CD8-positive, alpha-beta memory T cell (primary cell): ENCODE results near the gene PPP1R16B. TPM values are rescaled to one million over a fixed set of nuclear protein-coding genes. Genes with fewer than 3 reads are reported as not detected.

Source experiments
- CTCF ChIA-PET: fragments of 350-600 bp; sonication (Branson Sonifier 250); formaldehyde crosslinking; loops from one replicate; lab custom pipeline; 2021; ENCODE audit warnings: antibody characterized with exemption; lab: Charles Lee
- POLR2A ChIA-PET: fragments of 350-600 bp; sonication (Branson Sonifier 250); formaldehyde crosslinking; loops from one replicate; lab custom pipeline; 2021; ENCODE audit warnings: antibody characterized with exemption; lab: Charles Lee
- DNase-seq, 5 donors: peaks; one replicate each; pipeline versions ENCODE4 v3.0.0 to v3.0.0-alpha.2; 2020 to 2022; ENCODE audit warnings: mixed read lengths in 1 of 5
- H3K27ac ChIP-seq: one replicate; pipeline ENCODE4 v1.7.0; 2013; ENCODE audit warnings: low read depth, mild to moderate bottlenecking, low read length, moderate library complexity
- H3K27me3 ChIP-seq: 2 replicates; pipeline ENCODE4 v1.7.0; 2013; ENCODE audit warnings: low read length, mild to moderate bottlenecking; ENCODE audit not compliant: insufficient read depth, poor library complexity, severe bottlenecking
- H3K36me3 ChIP-seq: 2 replicates; pipeline ENCODE4 v1.7.0; 2013; ENCODE audit warnings: mild to moderate bottlenecking, low read length, moderate library complexity; ENCODE audit not compliant: insufficient read depth
- H3K4me1 ChIP-seq: 2 replicates; pipeline ENCODE4 v1.7.0; 2013; ENCODE audit warnings: mild to moderate bottlenecking, low read length, moderate library complexity; ENCODE audit not compliant: insufficient read depth
- H3K4me3 ChIP-seq: 2 replicates; pipeline ENCODE4 v1.7.0; 2013; ENCODE audit warnings: mild to moderate bottlenecking, low read length
- H3K9me3 ChIP-seq: 2 replicates; pipeline ENCODE4 v1.7.0; 2013; ENCODE audit warnings: mild to moderate bottlenecking, low read length
- H3K27ac Mint-ChIP-seq, 8 donors: one replicate each; pipeline ENCODE4 v1.8.0; 2020 to 2021; ENCODE audit warnings: mixed read lengths in 8 of 8, mild to moderate bottlenecking in 6 of 8, inconsistent platforms in 3 of 8, moderate library complexity in 3 of 8
- H3K27me3 Mint-ChIP-seq, 2 donors: one replicate each; pipeline ENCODE4 v1.8.0; 2020 to 2021; ENCODE audit warnings: mixed read lengths in 2 of 2, mild to moderate bottlenecking in 1 of 2, moderate library complexity in 1 of 2
- H3K36me3 Mint-ChIP-seq, 3 donors: one replicate each; pipeline ENCODE4 v1.8.0; 2020 to 2021; ENCODE audit warnings: mixed read lengths in 3 of 3, inconsistent platforms in 1 of 3, mild to moderate bottlenecking in 1 of 3
- H3K4me1 Mint-ChIP-seq, 3 donors: one replicate each; pipeline ENCODE4 v1.8.0; 2020 to 2021; ENCODE audit warnings: mixed read lengths in 3 of 3, inconsistent platforms in 1 of 3, mild to moderate bottlenecking in 1 of 3
- H3K4me3 Mint-ChIP-seq, 7 donors: one replicate each; pipeline ENCODE4 v1.8.0; 2020 to 2021; ENCODE audit warnings: mixed read lengths in 7 of 7, mild to moderate bottlenecking in 6 of 7, moderate library complexity in 4 of 7, inconsistent platforms in 2 of 7
- H3K9me3 Mint-ChIP-seq, 5 donors: one replicate each; pipeline ENCODE4 v1.8.0; 2020 to 2022; ENCODE audit warnings: mixed read lengths in 5 of 5, mild to moderate bottlenecking in 3 of 5, moderate library complexity in 2 of 5, inconsistent platforms in 1 of 5
- polyA plus RNA-seq: library from polyadenylated mRNA; unstranded; fragments of 300-500 nt; fragmentation: Illumina TruSeq; gene quantifications from one replicate; pipeline ENCODE4 v1.2.3, GENCODE V29; 2021
- total RNA-seq, 2 experiments: library from RNA; stranded (reverse); gene quantifications; one replicate each; pipeline ENCODE4 v1.2.3, GENCODE V29; 2021

Gene PPP1R16B
- total and polyA plus RNA-seq, 3 experiments from 2014 or later = 40.2 to 171 (median 167) TPM

GRCh38 chr20:38900606-38901005 lies 95.1 kb downstream of the PPP1R16B start:
- no peaks in the 10 kb centered on the region for H3K27me3 Mint-ChIP-seq
- ChIA-PET CTCF (no interaction called here), POLR2A (no interaction called here)
- peak overlapping the region in 2 of 8 donors; percentile 28 to 36 for H3K27ac Mint-ChIP-seq
- no peaks in the 10 kb centered on the region for H3K27me3 ChIP-seq
- peaks cover 6 to 11% (median 10%) of the 10 kb centered on the region in 3 donors for H3K4me1 Mint-ChIP-seq
- no peaks in the 10 kb centered on the region for H3K4me1 ChIP-seq
- H3K36me3 ChIP-seq = peaks cover 61% of the 10 kb centered on the region
- no peaks in the 10 kb centered on the region for H3K9me3 ChIP-seq
- no peak overlapping the region for H3K4me3 ChIP-seq
- H3K4me3 Mint-ChIP-seq = no peak overlapping the region
- H3K9me3 Mint-ChIP-seq = peaks cover 0 to 3% (median 0%) of the 10 kb centered on the region in 5 donors
- no peak for DNase-seq
- no peak overlapping the region for H3K27ac ChIP-seq
- H3K36me3 Mint-ChIP-seq = peaks cover 21 to 94% (median 27%) of the 10 kb centered on the region in 3 donors

GRCh38 chr20:38902601-38903000 lies 97.1 kb downstream of the PPP1R16B start:
- POLR2A ChIA-PET = interaction anchor here (1.1 kb wide), 1 partner anchor 98 kb away, joined by 3 read pairs; the partner anchor contains the start of gene PPP1R16B
- H3K4me3 Mint-ChIP-seq = no peak overlapping the region
- no peaks in the 10 kb centered on the region for H3K27me3 Mint-ChIP-seq
- CTCF ChIA-PET = no interaction called here
- peak overlapping the region in 1 of 8 donors; percentile 12 for H3K27ac Mint-ChIP-seq
- Histone ChIP-seq H3K4me1 (no peaks in the 10 kb centered on the region), H3K4me3 (no peak overlapping the region), H3K9me3 (no peaks in the 10 kb centered on the region), H3K27ac (no peak overlapping the region), H3K27me3 (no peaks in the 10 kb centered on the region), H3K36me3 (peaks cover 66% of the 10 kb centered on the region)
- H3K4me1 Mint-ChIP-seq = peaks cover 6 to 12% (median 8%) of the 10 kb centered on the region in 3 donors
- DNase-seq = no peak
- peaks cover 30 to 99% (median 33%) of the 10 kb centered on the region in 3 donors for H3K36me3 Mint-ChIP-seq
- peaks cover 0 to 3% (median 0%) of the 10 kb centered on the region in 5 donors for H3K9me3 Mint-ChIP-seq

- peaks cover 0 to 3% (median 0%) of the 10 kb centered on the region in 5 donors for H3K9me3 Mint-ChIP-seq
- H3K27me3 Mint-ChIP-seq = no peaks in the 10 kb centered on the region
- Histone ChIP-seq H3K4me3 (no peak overlapping the region), H3K9me3 (no peaks in the 10 kb centered on the region), H3K36me3 (peaks cover 65% of the 10 kb centered on the region), H3K27ac (no peak overlapping the region), H3K27me3 (no peaks in the 10 kb centered on the region), H3K4me1 (no peaks in the 10 kb centered on the region)
- CTCF ChIA-PET = interaction anchor here (1.5 to 1.8 kb wide), 2 partner anchors 42 to 245 kb away, joined by 3 to 4 read pairs; no protein-coding TSS in a partner anchor
- peaks cover 6 to 11% (median 11%) of the 10 kb centered on the region in 3 donors for H3K4me1 Mint-ChIP-seq
- POLR2A ChIA-PET = no interaction called here
- no peak overlapping the region for H3K4me3 Mint-ChIP-seq
- peaks cover 33 to 99% (median 33%) of the 10 kb centered on the region in 3 donors for H3K36me3 Mint-ChIP-seq
- peak overlapping the region in 2 of 8 donors; percentile 13 to 68 for H3K27ac Mint-ChIP-seq
- DNase-seq = no peak
These were observed 97.8 kb downstream of the PPP1R16B start for GRCh38 chr20:38903335-38903734.

- H3K27ac Mint-ChIP-seq = peak overlapping the region in 3 of 8 donors; percentile 45 to 90 (median 79)
- Histone ChIP-seq H3K27ac (no peak overlapping the region), H3K27me3 (no peaks in the 10 kb centered on the region), H3K9me3 (no peaks in the 10 kb centered on the region), H3K36me3 (peaks cover 69% of the 10 kb centered on the region), H3K4me3 (no peak overlapping the region), H3K4me1 (no peaks in the 10 kb centered on the region)
- H3K4me3 Mint-ChIP-seq = no peak overlapping the region
- DNase-seq = no peak
- CTCF ChIA-PET = interaction anchor here (1.3 to 2.7 kb wide), 2 partner anchors 21 to 23 kb away, joined by 3 to 8 read pairs; partner anchors contain the start of gene FAM83D
- H3K4me1 Mint-ChIP-seq = peaks cover 10 to 18% (median 15%) of the 10 kb centered on the region in 3 donors
- POLR2A ChIA-PET = no interaction called here
- no peaks in the 10 kb centered on the region for H3K27me3 Mint-ChIP-seq
- peaks cover 0 to 3% (median 0%) of the 10 kb centered on the region in 5 donors for H3K9me3 Mint-ChIP-seq
- peaks cover 33 to 97% (median 36%) of the 10 kb centered on the region in 3 donors for H3K36me3 Mint-ChIP-seq
These were observed 99.9 kb downstream of the PPP1R16B start for GRCh38 chr20:38905375-38905774.

GRCh38 chr20:38907918-38908677 lies 102.6 kb downstream of the PPP1R16B start:
- Mint-ChIP-seq H3K27ac (peak overlapping the region in 2 of 8 donors; percentile 40 to 66), H3K4me1 (peaks cover 10 to 18% (median 15%) of the 10 kb centered on the region in 3 donors), H3K36me3 (peaks cover 26 to 88% (median 30%) of the 10 kb centered on the region in 3 donors), H3K4me3 (peak overlapping the region in 1 of 7 donors; percentile 4), H3K27me3 (no peaks in the 10 kb centered on the region), H3K9me3 (peaks cover 0 to 3% (median 0%) of the 10 kb centered on the region in 5 donors)
- no peak for DNase-seq
- H3K27ac ChIP-seq = no peak overlapping the region
- POLR2A ChIA-PET = no interaction called here
- H3K27me3 ChIP-seq = no peaks in the 10 kb centered on the region
- no peak overlapping the region for H3K4me3 ChIP-seq
- H3K9me3 ChIP-seq = no peaks in the 10 kb centered on the region
- H3K36me3 ChIP-seq = peaks cover 48% of the 10 kb centered on the region
- CTCF ChIA-PET = interaction anchor here (1.2 to 2.7 kb wide), 2 partner anchors 18 to 89 kb away, joined by 3 to 8 read pairs; partner anchors contain the start of gene FAM83D
- no peaks in the 10 kb centered on the region for H3K4me1 ChIP-seq

GRCh38 chr20:38915355-38915754 lies 109.9 kb downstream of the PPP1R16B start:
- ChIA-PET POLR2A (no interaction called here), CTCF (no interaction called here)
- no peak overlapping the region for H3K27ac Mint-ChIP-seq
- no peak overlapping the region for H3K4me3 ChIP-seq
- H3K27me3 ChIP-seq = no peaks in the 10 kb centered on the region
- peaks cover 9 to 76% (median 9%) of the 10 kb centered on the region in 3 donors for H3K36me3 Mint-ChIP-seq
- H3K4me3 Mint-ChIP-seq = no peak overlapping the region
- peaks cover 25% of the 10 kb centered on the region for H3K36me3 ChIP-seq
- H3K27ac ChIP-seq = no peak overlapping the region
- H3K9me3 Mint-ChIP-seq = no peaks in the 10 kb centered on the region
- no peaks in the 10 kb centered on the region for H3K4me1 Mint-ChIP-seq
- no peaks in the 10 kb centered on the region for H3K9me3 ChIP-seq
- no peak for DNase-seq
- no peaks in the 10 kb centered on the region for H3K27me3 Mint-ChIP-seq
- H3K4me1 ChIP-seq = no peaks in the 10 kb centered on the region

GRCh38 chr20:38917657-38918056 lies 112.2 kb downstream of the PPP1R16B start:
- ChIA-PET POLR2A (interaction anchor here (0.7 kb wide), 2 partner anchors 92 to 106 kb away, joined by 3 read pairs; no protein-coding TSS in a partner anchor), CTCF (interaction anchor here (1.1 kb wide), 1 partner anchor 25 kb away, joined by 5 read pairs; no protein-coding TSS in a partner anchor)
- Histone ChIP-seq H3K4me1 (no peaks in the 10 kb centered on the region), H3K27me3 (no peaks in the 10 kb centered on the region), H3K4me3 (no peak overlapping the region), H3K36me3 (peaks cover 25% of the 10 kb centered on the region), H3K9me3 (no peaks in the 10 kb centered on the region), H3K27ac (no peak overlapping the region)
- DNase-seq = no peak
- no peaks in the 10 kb centered on the region for H3K9me3 Mint-ChIP-seq
- peaks cover 9 to 85% (median 9%) of the 10 kb centered on the region in 3 donors for H3K36me3 Mint-ChIP-seq
- H3K4me3 Mint-ChIP-seq = no peak overlapping the region
- H3K27me3 Mint-ChIP-seq = no peaks in the 10 kb centered on the region
- H3K27ac Mint-ChIP-seq = peak overlapping the region in 3 of 8 donors; percentile 29 to 32 (median 29)
- H3K4me1 Mint-ChIP-seq = no peaks in the 10 kb centered on the region
